DOHH2 (cell line): Measurements from ENCODE around the gene TUBGCP4.

ENCODE experiments used
- EZH2phosphoT487 ChIP-seq: fragments of 200-600 bp; sonication (generic); IDR thresholded peaks from 2 replicates; pipeline ENCODE4 v1.6.1; 2017; ENCODE audit warnings: borderline replicate concordance, mild to moderate bottlenecking, antibody characterized with exemption, low read length, moderate library complexity, mixed read lengths
- TF ChIP-seq, protein P1 (sequence below): fragments of 200-600 bp; sonication (generic); IDR thresholded peaks from one replicate; pipeline ENCODE4 v1.5.1; 2014; ENCODE audit warnings: antibody characterized with exemption, mild to moderate bottlenecking, low read depth, low read length; ENCODE audit not compliant: poor library complexity, severe bottlenecking

DNA sequence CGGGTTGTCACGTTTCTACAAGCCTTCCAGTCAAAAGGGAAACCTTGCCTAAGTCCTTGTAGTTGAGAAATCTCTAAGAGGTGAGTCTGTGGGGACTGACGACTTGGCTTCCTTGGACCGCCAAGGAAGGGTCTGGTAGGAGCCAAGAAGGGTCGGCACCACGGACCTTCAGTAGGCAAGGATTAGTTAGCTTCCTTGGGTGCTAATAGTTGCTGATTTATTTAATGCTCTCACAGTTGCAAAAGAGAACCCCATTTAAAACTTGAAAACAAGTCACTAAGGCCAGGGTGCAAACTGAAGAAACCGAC, 40.2 kb upstream of the TUBGCP4 start:
- TF ChIP-seq, protein P1, sequence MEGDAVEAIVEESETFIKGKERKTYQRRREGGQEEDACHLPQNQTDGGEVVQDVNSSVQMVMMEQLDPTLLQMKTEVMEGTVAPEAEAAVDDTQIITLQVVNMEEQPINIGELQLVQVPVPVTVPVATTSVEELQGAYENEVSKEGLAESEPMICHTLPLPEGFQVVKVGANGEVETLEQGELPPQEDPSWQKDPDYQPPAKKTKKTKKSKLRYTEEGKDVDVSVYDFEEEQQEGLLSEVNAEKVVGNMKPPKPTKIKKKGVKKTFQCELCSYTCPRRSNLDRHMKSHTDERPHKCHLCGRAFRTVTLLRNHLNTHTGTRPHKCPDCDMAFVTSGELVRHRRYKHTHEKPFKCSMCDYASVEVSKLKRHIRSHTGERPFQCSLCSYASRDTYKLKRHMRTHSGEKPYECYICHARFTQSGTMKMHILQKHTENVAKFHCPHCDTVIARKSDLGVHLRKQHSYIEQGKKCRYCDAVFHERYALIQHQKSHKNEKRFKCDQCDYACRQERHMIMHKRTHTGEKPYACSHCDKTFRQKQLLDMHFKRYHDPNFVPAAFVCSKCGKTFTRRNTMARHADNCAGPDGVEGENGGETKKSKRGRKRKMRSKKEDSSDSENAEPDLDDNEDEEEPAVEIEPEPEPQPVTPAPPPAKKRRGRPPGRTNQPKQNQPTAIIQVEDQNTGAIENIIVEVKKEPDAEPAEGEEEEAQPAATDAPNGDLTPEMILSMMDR: no peak
- TF ChIP-seq EZH2phosphoT487: no peak
